Superior temporal gyrus (tissue), 1 donor: ENCODE results near the gene CTAGE1.
"Not testable (repeated sequence)": the region's sequence is repeated elsewhere in the genome, so short reads cannot be mapped to it uniquely, and the experiment has no call there.

Experiments
- DNase-seq: peaks from one replicate; pipeline ENCODE4 v3.0.0-alpha.2; 2016; ENCODE audit errors: extremely low spot score

Gene CTAGE1

GRCh38 chr18:22434973-22435608 is 17.4 kb upstream of the CTAGE1 start:
- DNase-seq = no peak

DNA sequence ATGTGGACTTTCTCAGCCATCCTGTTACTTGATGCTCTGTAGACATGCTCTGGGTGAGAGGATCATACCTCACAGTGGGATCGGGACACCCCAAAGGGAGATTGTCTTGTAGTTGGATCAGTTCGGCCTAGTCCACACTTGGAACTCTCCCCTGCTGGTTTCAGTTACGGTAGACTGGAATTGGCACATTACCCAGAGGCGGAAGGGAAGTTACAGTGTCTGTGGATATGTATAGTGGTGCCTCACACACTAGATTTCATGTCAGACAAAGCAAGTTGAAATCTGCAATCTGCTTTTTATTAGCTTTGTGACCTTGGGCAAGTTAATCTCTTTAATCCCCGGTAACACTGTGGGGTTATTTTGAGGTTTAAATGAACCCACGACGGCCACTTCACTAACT is 16.2 kb upstream of the CTAGE1 start:
- no peak for DNase-seq

DNA sequence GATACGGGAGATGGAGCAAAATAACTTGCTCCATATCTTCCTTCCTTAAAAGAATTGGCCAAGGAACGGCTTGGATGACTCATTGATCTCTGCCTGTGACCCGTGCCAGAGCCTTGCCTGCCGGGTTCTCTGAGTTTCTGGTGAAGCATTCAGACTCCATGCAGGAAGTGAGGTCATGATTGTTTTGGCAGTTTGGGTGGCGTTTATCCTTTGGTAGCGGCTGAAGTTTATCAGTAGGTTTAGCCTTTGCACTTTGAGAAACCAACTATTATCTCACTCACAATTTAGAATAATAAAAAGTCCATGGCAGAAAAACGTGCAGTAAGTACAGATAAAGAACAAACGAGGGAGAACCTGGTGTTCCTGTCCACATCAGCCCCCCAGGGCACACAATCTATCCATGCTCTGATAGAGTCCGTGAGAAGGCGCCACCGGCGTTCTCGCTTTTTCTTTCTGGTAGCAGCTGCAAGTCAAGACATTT is 15.0 kb upstream of the CTAGE1 start:
- DNase-seq = no peak

DNA sequence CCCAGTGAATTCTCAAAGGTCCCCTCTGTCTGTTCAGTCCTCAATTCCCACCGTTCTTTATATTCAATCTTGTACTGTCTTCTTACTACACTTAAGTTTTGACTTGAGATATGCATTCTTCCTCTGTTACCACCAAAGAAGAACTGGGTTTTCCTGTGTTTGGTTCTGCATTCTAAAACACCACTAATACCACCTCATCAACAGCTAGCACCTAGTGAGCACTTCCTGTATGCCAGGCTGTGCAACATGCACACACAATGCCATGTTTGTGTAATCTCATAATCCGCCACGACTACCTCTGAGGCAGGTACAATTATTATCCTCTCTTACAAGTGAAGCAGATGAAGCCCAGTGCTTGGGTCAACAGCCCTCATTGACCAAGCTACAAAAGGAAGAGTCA is 11.8 kb upstream of the CTAGE1 start:
- DNase-seq = no peak

DNA sequence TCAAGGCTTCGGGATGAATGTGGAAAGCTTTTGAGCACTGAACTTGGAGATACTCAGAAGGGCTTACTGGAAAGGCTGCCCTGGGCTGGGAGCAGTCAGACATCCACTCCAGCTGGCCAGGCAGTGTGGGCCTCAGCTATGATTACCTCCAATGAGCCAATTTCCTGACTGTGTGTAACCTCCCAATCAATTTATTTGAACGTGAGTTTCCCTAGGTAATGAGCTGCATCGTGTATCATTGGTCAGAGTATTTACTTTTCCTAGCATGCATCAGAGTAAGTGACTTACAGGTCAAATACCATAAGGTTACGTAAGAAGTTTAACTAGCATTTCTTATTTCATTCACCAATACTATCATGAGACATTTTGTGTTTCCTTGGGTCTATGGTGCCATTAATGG is 11.0 kb upstream of the CTAGE1 start:
- DNase-seq = no peak

GRCh38 chr18:22427822-22428549 is 10.3 kb upstream of the CTAGE1 start:
- no peak for DNase-seq

DNA sequence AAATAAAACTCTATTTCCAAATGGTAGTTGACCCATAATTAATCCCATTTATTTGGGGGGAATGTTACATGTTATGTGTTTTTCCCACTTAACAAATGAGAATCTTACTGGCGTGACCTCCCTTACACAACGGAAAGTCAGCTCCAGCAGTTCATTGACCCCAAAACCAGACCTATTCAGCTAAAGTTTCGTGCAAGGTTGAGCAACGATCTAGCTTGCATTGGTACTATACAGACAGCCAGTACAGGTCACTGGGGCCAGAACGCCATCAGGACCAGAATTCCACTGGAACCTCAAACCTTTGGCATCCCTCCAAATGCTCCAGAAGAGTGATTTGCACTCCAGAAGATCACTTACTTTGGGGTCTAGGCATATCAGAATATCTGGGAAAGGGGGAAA is 6.8 kb upstream of the CTAGE1 start:
- DNase-seq = no peak

DNA sequence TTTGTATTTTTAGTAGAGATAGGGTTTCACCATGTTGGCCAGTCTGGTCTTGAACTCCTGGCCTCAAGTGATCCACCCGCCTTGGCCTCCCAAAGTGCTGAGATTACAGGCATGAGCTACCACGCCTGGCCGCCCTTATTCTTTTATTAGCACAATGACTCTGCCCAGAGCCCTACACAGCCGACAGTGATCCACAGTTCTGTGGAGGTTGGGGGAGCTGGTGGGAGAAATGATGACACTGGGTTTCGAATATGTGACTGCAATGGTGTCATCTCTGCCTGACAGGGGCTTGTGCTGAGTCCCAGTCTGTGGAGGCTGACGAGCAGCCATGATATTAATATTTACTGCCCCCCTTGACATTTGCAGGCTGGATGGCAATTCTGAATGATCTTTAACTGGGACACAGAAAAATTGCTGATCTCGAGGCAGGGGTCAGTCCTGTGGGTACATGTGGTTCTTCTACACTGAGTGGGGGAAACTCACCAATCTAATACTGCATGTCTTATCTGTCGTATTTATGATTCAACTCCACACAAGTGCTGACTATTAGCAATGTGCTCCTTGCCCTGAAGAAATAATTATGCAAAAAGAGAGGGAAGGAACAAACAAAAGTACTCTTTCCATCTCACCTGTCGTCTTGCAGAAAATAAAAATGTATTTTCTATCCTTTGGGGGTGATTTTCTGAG is 6.3 kb upstream of the CTAGE1 start:
- no peak for DNase-seq

GRCh38 chr18:22422909-22423548 is 5.3 kb upstream of the CTAGE1 start:
- DNase-seq = no peak

GRCh38 chr18:22420652-22421051 is 2.9 kb upstream of the CTAGE1 start:
- no peak for DNase-seq

- DNase-seq = no peak
Observed at GRCh38 chr18:22412176-22412911, 5.4 kb downstream of the CTAGE1 start.

DNA sequence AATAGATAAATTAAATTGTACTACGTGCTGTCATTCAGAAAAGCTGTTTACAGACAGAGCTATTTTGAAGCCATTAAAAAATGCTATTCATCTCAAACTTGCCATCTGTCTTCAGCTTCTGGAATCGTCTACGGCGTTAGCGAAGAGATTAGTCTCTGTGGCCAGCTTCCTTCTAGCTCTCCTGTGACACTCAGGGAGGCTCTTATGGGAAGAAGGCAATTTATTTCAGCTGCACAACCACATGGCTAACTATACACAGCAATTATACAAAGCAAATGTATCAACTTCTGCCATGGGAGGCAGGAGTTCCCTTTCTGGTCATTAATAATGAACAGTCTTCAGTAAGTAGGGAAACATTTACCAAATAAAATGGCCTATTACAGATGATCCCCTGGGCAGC is 6.3 kb downstream of the CTAGE1 start:
- no peak for DNase-seq

DNA sequence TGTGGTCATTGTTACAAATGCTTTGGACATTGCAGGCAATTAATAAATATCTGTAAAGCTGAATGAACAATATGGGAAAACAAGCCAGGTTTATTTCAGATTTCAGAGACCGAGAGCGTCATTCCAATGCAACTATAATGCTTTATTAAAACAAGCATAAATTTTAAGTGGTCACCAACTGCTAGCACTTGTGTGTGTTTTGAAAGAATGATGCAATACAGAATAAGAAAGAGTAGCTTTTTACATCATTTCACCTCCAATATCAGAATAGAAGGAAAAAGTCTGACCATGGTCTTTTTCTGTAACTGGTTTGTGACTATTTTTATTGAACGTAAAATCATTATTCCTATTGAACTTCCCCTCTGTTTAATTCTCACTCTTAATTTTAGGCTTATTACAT is 7.6 kb downstream of the CTAGE1 start:
- no peak for DNase-seq

DNA sequence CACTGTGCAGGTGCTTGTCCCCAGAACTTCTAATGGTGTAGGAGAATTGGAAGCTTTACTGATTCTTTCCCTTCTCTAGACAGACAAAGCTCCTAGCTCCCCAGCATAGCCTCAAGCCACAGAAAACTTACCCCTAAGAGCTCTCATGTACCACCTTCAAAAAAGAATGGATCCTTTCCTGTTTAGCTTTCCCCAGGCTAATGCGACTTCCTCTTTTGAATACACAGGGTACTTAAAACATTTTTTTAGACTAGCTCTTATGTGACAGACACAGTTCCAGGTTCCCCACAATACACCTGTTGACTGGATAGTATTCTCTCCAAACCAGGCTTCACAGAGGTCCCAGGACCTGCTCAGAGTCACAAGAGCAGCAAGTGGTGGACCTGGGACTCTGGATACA is 8.3 kb downstream of the CTAGE1 start:
- DNase-seq = no peak

DNA sequence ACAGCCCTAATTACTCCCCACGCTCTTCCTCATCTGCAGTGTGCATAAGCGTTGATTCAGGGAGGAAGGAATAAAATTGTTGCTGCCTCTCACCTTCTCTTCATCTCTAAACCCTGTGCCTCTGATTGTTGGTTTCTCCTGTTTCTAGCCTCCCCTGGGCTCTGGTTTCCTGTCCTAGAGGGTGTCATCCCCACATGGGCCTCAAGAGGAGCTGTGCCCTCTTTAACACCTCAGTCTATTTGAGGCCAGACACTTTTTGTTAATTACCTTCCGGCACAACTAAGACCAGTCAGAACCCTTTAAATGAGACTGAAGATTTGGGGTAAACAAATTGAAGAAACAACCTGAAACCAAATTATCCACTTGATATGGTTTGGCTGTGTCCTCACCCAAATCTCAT is 9.7 kb downstream of the CTAGE1 start:
- no peak for DNase-seq

DNA sequence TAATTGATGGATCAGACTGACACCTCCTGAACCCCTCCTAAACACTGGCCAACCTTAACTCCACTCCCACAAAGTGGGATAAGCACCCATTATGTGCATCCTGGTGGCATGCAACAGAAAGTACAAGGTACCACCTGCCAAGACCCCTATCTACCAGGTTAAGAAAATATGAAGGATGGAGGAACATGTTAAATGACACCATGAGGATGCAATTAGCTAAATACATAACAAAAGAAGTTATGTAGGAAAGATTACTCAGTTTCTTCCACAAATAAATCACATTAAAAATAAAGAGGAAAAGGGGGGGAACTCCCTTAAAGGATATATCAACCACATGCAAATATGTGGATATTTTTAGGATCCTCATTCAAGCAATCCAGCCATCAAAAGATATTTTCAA is 12.6 kb downstream of the CTAGE1 start:
- DNase-seq = no peak

DNA sequence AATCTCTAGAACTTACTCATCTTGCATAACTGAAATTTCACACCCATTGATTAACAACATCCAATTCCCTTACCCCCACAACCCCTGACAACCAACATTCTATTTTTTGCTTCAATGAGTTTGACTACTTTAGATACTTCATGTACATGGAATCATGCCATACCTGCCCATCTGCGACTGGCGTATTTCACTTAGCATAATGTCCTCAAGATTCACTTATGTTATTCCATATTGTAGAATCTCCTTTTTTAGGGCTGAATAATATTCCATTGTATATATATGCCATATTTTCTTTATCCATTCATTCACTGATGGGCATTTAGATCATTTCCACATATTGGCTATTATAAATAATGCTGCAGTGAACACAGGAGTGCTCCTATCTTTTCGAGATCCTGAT is 13.8 kb downstream of the CTAGE1 start:
- no peak for DNase-seq

DNA sequence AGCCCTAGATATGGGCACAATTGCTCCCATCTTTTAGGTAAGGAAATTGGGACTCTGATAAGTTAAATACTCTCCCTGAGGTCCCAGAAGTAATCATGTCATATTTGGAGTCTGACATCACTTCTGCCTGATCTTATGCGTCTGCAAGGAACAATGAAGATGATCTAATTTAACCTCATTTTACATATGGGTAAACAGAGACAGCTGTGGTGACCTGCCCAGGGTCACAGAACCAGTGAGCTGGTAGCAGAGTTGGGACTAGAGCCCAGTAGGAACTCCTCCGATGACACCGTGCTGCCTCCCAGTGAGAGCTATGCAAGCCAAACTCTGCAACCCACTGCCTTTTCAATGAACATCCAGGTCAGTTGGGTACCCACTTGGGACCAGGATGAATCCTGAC is 17.8 kb downstream of the CTAGE1 start:
- DNase-seq = no peak

DNA sequence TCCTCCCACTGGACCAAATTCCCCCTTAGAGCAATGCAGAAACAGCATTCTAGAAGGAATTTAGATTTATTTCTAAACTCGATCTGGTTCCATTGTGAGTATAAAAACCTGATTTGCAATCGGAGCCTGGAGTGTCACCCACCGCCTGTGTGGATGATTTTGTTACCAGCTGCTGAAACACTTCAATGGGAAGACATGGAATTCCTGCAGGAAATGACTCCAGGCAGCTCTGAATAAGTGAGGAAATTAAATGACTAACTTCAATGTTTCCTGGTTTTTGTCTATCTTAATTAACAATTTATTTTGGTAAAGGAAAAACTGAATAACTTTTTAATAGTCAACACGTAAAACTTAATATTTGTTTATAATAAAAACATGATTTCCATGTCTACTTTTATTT is 19.3 kb downstream of the CTAGE1 start:
- no peak for DNase-seq

DNA sequence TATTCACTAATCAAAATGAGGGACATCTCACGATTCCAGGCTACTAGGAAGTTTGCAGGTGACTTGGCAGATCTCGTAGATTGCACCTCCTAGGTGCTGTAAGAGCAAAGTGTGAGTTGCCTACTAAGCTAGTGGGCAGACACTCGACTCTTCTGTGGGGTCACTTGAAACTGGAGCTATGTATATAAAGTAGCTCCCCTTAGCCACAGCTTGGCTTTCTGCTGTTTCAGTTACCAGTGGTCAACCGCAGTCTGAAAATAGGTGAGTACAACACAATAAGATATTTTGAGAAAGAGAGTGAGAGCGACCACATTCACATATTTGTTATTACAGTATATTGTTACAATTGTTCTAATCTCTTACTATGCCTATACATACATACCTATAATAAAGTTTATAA is 23.3 kb downstream of the CTAGE1 start:
- DNase-seq = no peak

DNA sequence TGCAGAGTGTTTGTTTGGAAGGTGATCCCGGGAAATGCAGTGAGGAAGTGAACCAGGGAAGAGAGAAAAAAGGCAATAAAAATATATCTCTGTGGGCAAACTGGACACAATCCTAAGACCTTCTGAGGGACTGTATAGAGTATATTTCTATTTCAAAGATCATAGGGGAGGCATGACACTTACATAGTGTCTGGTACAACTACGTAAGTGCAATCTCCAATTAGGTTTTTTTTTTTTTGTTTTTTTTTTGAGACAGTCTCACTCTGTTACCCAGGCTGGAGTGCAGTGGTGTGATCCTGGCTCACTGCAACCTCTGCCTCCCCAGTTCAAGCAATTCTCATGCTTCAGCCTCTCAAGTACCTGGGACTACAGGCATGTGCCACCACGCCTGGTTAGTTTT is 24.6 kb downstream of the CTAGE1 start:
- not testable (repeated sequence) for DNase-seq
